C1 segment of cervical spinal cord (tissue), 14 donors: ENCODE measurements around the gene TIAM2.
A peak's percentile ranks its signal among the peaks of the same experiment; 100 is the strongest.
"Not testable (repeated sequence)": the region's sequence is repeated elsewhere in the genome, so short reads cannot be mapped to it uniquely, and the experiment has no call there.

Experiments
- DNase-seq, 14 donors: peaks; one replicate each; lab custom pipeline; 2025; lab: John Stamatoyannopoulos, UW

The TIAM2 gene

GRCh38 chr6:154989448-154989847, 5.7 kb upstream of the TIAM2 start:
- peak in 3 of 14 donors; percentile 5 to 28 (median 6) for DNase-seq

- no peak for DNase-seq
Measured at GRCh38 chr6:154991207-154991606, 3.9 kb upstream of the TIAM2 start.

- DNase-seq = no peak
Measured at GRCh38 chr6:154993026-154993425, 2.1 kb upstream of the TIAM2 start.

- DNase-seq = no peak
Measured at GRCh38 chr6:154993710-154994109, 1.4 kb upstream of the TIAM2 start.

GRCh38 chr6:154994836-154995253, 270 bp upstream of the TIAM2 start:
- no peak for DNase-seq

- DNase-seq = no peak
Measured at GRCh38 chr6:154996016-154996590, 988 bp downstream of the TIAM2 start.

GRCh38 chr6:154996841-154997311, 1.8 kb downstream of the TIAM2 start:
- no peak for DNase-seq

GRCh38 chr6:154998855-154999254, 3.7 kb downstream of the TIAM2 start:
- no peak for DNase-seq

- no peak for DNase-seq
Measured at GRCh38 chr6:155001482-155001881, 6.4 kb downstream of the TIAM2 start.

- DNase-seq = no peak
Measured at GRCh38 chr6:155001934-155002333, 6.8 kb downstream of the TIAM2 start.

GRCh38 chr6:155003476-155003875, 8.4 kb downstream of the TIAM2 start:
- no peak for DNase-seq

- DNase-seq = no peak
Measured at GRCh38 chr6:155004017-155004416, 8.9 kb downstream of the TIAM2 start.

- no peak for DNase-seq
Measured at GRCh38 chr6:155004576-155005372, 9.7 kb downstream of the TIAM2 start.

- DNase-seq = no peak
Measured at GRCh38 chr6:155008625-155009024, 13.5 kb downstream of the TIAM2 start.

- no peak for DNase-seq
Measured at GRCh38 chr6:155010940-155011339, 15.8 kb downstream of the TIAM2 start.

- no peak for DNase-seq
Measured at GRCh38 chr6:155011809-155012291, 16.7 kb downstream of the TIAM2 start.

- no peak for DNase-seq
Measured at GRCh38 chr6:155013457-155013876, 18.4 kb downstream of the TIAM2 start.

GRCh38 chr6:155014137-155014536, 19.0 kb downstream of the TIAM2 start:
- no peak for DNase-seq

GRCh38 chr6:155014670-155015300, 19.7 kb downstream of the TIAM2 start:
- no peak for DNase-seq

- DNase-seq = not testable (repeated sequence)
Measured at GRCh38 chr6:155018415-155018814, 23.3 kb downstream of the TIAM2 start.

GRCh38 chr6:155021680-155022079, 26.6 kb downstream of the TIAM2 start:
- DNase-seq = no peak

- DNase-seq = no peak
Measured at GRCh38 chr6:155022721-155023120, 27.6 kb downstream of the TIAM2 start.
